Myocyte (in vitro differentiated cells): ENCODE measurements around the gene RNF126. TPM values are rescaled to one million over a fixed set of nuclear protein-coding genes. Genes with fewer than 3 reads are reported as not detected.
A peak's percentile ranks its signal among the peaks of the same experiment; 100 is the strongest.
"Not testable (repeated sequence)": the region's sequence is repeated elsewhere in the genome, so short reads cannot be mapped to it uniquely, and the experiment has no call there.

Experiments used
- DNase-seq: peaks from one replicate; pipeline ENCODE4 v3.0.0-alpha.2; 2012; ENCODE audit warnings: low read depth
- total RNA-seq: library from RNA; depleted of rRNA; stranded (reverse); fragments of >200 nt; gene quantifications from 2 replicates; pipeline ENCODE4 v1.2.3, GENCODE V29; 2014

RNF126 gene
- total RNA-seq, 1 donor from 2014 or later = 94.6 TPM

GRCh38 chr19:615619-616018 is 47.4 kb downstream of the RNF126 start:
- no peak for DNase-seq

- no peak for DNase-seq
Measured at GRCh38 chr19:613732-614567, 49.1 kb downstream of the RNF126 start.

- no peak for DNase-seq
Measured at GRCh38 chr19:612941-613340, 50.1 kb downstream of the RNF126 start.

GRCh38 chr19:611481-611868 is 51.5 kb downstream of the RNF126 start:
- peak; percentile 82 for DNase-seq

DNA sequence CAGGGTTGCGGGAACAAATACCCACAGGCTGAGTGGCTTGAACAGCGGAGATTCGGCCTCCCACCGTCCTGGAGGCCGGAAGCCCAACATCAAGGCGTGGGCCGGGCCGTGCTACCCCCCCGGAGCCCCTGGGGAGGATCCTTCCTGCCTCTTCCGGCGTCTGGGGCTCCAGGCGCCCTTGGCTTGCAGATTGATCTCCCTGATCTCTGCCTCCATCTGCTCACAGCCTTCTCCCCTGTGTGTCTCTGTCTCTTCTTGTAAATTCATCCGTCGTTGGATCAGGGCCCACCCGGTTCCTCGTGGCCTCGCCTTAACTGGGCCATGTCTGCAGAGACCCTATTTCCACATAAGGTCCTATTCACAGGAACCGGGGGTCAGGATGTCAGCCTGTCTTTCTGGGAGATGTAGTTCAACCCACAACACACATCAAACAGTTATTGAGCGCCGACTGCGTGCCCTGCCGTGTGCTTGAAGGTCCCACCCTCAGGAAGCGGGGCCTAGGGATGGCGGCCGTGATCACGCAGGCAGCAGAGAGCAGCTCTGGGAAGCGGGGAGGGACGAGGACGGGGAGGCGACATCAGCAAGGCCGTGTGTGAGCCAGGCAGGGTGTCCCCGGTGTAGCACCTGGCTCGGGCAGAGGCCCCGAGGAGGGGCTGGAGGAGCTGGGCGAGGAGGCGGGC is 52.1 kb downstream of the RNF126 start:
- DNase-seq = peak; percentile 86

DNA sequence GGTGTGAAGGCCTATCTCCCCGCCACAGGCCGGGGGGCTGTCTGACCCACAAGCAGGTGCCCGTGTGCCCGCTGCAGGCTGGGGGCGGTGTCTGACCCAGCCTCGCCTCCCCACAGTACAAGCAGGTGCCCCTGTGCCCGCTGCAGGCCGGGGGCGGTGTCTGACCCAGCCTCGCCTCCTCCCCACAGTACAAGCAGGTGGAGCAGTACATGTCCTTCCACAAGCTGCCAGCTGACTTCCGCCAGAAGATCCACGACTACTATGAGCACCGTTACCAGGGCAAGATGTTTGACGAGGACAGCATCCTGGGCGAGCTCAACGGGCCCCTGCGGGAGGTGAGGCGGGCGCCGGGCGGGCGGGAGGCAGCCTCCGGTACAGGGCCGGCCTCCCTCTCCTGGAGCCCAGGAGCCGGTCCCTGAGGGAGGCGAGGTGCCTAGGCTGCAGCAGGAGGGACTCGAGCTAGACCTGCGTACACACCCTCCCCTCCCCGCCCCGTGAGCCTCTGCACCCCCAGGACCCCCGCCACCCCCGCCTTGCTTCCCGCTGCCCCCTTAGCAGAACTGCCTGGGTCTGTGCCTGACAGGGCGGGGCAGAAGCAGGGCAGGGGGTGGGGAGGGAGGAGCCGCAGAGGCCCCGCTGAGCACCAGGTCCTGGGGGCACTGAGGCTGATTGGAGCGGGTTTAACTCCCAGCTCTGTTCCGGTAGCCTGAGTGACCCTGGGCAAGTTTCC is 52.8 kb downstream of the RNF126 start:
- DNase-seq = peak; percentile 80

- peak; percentile 79 for DNase-seq
Measured at GRCh38 chr19:609004-609346, 54.0 kb downstream of the RNF126 start.

DNA sequence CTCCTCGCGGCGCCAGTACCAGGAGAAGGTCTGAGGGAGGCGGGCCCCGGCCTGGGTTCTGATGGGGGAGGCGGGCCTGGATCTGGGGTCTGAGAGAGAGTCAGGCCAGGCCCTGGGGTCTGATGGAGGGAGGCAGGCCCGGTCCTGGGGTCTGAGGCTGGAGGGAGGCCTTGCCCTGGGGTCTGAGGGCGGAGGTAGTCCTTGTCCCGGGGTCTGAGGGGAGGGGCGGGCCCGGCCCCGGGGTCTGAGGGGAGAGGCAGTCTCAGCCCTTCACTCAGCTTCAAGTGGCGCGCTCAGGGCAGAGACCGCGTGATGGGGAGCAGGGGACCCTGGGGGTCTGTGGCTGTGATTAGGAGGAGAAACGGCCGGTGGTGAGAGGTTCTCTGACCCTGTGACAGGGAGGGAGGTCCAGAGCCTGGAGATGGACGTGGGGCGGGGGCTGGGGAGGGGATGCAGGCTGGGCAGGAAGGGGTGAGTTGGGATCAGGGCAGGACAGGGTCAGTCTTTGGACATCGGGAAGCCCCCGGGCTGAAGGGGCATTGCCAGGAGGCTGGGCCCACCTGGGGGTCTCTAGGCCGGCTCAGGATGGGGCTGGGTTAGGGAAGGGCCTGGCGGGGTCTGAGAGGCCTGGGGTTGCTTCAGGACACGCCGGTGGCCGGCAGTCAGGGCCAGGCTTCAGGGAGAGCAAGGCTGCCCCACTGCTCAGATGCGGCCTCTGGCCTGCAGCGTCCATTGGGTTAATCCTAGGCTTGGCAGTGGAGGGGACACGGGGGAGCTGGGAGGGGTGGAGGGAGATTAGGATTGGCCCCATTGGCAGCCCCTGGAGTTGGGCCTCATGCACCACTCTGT is 54.6 kb downstream of the RNF126 start:
- DNase-seq = no peak

DNA sequence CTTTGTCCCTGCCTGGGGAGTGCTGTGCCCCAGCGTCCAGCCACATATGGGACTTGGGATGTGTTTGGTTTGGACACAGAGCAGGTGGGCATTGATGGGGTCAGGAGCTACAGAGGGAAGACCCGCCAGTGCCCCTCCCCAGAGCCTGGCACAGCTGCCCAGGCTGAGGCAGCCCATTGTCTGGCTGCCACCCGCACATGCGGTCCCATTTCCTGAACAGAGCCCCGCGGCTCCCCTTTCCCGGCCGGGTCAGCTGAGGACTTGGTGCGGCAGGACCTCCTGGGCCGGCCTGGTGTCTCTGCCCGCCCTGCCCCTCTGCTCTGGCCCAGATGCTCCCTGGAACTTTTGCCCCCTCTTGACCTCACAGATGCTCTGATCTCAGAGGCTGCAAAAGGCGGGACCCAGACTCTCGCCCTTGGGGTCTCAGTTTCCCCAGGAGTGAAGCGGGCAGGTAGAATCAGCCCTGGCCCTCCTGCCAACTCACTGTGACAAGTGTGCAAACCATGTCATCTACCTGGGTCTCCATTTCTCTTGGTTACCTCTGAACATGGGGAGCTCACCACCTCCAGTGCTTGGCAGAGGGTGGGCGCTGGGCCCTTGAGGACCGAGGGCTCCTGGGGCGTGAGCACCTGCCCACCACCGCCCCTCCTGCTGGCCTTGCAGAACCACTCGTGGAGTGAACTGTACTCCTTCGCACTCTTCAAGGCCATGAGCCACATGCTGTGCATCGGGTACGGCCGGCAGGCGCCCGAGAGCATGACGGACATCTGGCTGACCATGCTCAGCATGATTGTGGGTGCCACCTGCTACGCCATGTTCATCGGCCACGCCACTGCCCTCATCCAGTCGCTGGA is 55.5 kb downstream of the RNF126 start:
- peak; percentile 20 for DNase-seq

DNA sequence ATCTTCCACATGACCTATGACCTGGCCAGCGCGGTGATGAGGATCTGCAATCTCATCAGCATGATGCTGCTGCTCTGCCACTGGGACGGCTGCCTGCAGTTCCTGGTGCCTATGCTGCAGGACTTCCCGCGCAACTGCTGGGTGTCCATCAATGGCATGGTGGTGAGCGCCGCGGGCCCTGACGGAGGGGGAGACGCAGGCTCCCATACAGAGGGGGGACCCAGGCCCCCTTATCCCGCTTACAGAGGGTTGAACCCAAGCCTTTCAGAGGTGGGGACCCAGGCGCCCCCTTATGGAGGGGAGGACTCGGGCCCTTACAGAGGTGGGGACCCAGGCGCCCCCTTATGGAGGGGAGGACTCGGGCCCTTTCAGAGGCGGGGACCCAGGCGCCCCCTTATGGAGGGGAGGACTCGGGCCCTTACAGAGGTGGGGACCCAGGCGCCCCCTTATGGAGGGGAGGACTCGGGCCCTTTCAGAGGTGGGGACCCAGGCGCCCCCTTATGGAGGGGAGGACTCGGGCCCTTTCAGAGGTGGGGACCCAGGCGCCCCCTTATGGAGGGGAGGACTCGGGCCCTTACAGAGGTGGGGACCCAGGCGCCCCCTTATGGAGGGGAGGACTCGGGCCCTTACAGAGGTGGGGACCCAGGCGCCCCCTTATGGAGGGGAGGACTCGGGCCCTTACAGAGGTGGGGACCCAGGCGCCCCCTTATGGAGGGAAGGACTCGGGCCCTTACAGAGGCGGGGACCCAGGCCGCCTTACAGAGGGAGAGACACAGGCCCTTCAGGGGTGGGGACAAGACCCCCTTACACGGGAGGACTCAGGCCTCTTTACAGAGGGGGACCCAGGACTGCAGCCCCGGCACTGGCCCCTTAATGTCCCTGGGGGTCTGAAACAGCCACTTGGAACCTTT is 57.7 kb downstream of the RNF126 start:
- DNase-seq = not testable (repeated sequence)

DNA sequence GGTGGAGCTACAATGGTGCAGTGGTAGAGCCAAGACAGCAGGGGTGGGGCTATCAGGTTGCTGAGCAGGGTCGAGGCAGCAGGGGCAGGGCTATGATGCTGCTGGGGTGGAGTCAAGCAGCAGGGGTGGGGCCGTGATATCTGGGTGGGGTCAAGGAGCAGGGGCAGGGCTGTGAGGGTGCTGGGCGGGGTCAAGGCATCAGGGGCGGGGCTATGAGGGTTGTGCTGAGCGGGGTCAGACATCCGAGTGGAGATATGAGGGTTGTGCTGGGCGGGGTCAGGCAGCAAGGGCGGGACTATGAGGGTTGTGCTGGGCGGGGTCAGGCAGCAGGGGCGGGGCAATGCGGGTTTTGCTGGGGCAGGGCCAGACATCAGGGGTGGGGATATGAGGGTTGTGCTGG is 58.7 kb downstream of the RNF126 start:
- DNase-seq = no peak

- DNase-seq = not testable (repeated sequence)
Measured at GRCh38 chr19:603779-604178, 59.2 kb downstream of the RNF126 start.

- not testable (repeated sequence) for DNase-seq
Measured at GRCh38 chr19:603302-603639, 59.7 kb downstream of the RNF126 start.

- no peak for DNase-seq
Measured at GRCh38 chr19:602391-603301, 60.4 kb downstream of the RNF126 start.

DNA sequence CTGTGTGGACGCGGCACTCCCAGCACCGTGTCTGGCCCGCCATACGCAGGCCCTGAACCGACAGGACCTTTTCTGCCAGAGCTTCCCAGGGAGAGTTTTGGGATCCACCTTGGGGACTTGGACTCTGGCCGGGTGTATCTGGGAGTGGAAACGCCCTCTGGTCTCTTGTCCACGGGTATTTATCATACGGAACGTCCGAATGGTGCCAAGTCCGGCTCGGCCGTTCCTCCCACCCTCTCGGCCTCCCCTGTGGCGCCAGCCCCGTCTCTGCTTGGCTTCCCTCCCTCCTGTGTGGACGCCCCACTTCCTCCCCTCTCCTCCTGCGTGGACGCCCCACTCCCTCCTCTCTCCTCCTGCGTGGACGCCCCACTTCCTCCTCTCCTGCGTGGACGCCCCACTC is 61.2 kb downstream of the RNF126 start:
- DNase-seq = no peak

DNA sequence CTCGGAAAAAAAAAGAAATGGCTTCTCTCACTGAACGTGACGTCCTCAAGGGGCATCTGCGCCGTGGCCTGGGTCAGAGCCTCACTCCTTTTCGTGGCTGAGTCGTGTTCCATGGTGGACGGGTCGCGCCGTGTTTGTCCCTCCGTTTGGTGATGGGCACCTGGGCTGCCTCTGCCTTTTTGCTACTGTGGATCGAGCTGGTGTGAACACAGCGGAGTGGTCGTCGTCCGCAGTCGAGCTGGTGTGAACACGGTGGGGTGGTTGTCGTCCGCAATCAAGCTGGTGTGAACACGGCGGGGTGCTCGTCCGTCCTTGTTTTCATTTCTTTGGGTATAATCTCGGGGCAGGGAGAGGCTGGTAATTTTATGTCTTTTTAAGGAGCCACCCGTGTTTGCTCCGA is 61.7 kb downstream of the RNF126 start:
- no peak for DNase-seq
